OCI-LY7 (cell line): ENCODE data around the gene TEKT5.

Experiments used
- EZH2phosphoT487 ChIP-seq: fragments of 200-600 bp; sonication (generic); IDR thresholded peaks from 2 replicates; pipeline ENCODE4 v1.6.1; 2018; ENCODE audit warnings: low read depth, borderline replicate concordance, mild to moderate bottlenecking, mixed run types, antibody characterized with exemption, low read length, moderate library complexity, mixed read lengths
- TF ChIP-seq, protein P1 (sequence below): fragments of 200-600 bp; sonication (generic); conservative IDR thresholded peaks from 2 replicates; pipeline ENCODE4 v1.5.1; 2014; ENCODE audit warnings: mild to moderate bottlenecking, antibody characterized with exemption, low read length, moderate library complexity, mixed read lengths

DNA sequence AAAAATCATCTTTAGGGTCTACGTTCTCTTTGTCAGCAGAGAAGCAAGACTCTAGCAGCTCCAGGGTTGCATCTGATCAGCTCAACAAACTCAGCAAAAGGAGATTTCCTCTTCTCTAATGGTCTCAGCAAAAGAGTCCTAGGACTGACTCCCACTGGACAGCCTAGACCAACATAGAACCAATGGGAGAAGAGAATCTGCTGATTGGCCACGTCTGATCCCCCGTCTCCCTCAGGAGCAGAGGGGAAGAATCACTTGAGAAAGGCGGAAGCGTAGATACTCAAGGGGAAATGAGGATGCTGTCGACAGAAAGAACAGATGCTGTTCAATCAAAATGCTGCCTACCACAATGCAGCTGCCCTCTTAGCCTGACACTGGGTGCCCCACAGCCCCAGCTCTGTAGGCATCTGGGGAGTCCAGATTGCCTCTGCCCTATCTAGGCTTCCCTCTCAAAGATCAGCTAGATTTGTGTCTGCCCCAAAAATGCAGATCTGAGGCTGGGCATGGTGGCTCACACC lies 82.8 kb downstream of the TEKT5 start:
- TF ChIP-seq EZH2phosphoT487, result no peak
- TF ChIP-seq, protein P1, sequence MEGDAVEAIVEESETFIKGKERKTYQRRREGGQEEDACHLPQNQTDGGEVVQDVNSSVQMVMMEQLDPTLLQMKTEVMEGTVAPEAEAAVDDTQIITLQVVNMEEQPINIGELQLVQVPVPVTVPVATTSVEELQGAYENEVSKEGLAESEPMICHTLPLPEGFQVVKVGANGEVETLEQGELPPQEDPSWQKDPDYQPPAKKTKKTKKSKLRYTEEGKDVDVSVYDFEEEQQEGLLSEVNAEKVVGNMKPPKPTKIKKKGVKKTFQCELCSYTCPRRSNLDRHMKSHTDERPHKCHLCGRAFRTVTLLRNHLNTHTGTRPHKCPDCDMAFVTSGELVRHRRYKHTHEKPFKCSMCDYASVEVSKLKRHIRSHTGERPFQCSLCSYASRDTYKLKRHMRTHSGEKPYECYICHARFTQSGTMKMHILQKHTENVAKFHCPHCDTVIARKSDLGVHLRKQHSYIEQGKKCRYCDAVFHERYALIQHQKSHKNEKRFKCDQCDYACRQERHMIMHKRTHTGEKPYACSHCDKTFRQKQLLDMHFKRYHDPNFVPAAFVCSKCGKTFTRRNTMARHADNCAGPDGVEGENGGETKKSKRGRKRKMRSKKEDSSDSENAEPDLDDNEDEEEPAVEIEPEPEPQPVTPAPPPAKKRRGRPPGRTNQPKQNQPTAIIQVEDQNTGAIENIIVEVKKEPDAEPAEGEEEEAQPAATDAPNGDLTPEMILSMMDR, result no peak
